PC-9 (cell line): Measurements from ENCODE around the gene PHC3.

Experiments used
- EZH2 ChIP-seq: fragments of 200-600 bp; sonication (generic); IDR thresholded peaks from 2 replicates; pipeline ENCODE4 v1.8.0; 2017; ENCODE audit warnings: antibody characterized with exemption, low read depth
- TF ChIP-seq, protein P1 (sequence below): fragments of 200-600 bp; sonication (generic); conservative IDR thresholded peaks from 2 replicates; pipeline ENCODE4 v1.6.1; 2017; ENCODE audit warnings: mixed run types, antibody characterized with exemption, mild to moderate bottlenecking, moderate library complexity

GRCh38 chr3:170064108-170064507, 117.4 kb downstream of the PHC3 start:
- TF ChIP-seq, protein P1, sequence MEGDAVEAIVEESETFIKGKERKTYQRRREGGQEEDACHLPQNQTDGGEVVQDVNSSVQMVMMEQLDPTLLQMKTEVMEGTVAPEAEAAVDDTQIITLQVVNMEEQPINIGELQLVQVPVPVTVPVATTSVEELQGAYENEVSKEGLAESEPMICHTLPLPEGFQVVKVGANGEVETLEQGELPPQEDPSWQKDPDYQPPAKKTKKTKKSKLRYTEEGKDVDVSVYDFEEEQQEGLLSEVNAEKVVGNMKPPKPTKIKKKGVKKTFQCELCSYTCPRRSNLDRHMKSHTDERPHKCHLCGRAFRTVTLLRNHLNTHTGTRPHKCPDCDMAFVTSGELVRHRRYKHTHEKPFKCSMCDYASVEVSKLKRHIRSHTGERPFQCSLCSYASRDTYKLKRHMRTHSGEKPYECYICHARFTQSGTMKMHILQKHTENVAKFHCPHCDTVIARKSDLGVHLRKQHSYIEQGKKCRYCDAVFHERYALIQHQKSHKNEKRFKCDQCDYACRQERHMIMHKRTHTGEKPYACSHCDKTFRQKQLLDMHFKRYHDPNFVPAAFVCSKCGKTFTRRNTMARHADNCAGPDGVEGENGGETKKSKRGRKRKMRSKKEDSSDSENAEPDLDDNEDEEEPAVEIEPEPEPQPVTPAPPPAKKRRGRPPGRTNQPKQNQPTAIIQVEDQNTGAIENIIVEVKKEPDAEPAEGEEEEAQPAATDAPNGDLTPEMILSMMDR, result no peak
- TF ChIP-seq EZH2, result no peak
